HCT116 (cell line): Measurements from ENCODE around the gene ANKRD44.

Experiments used
- POLR2A ChIP-seq: IDR thresholded peaks from 2 replicates; pipeline ENCODE4 v1.7.0; 2011; ENCODE audit warnings: borderline replicate concordance; ENCODE audit not compliant: insufficient read depth, insufficient read length; ENCODE audit errors: extremely low read depth
- POLR2AphosphoS5 ChIP-seq: IDR thresholded peaks from 2 replicates; pipeline ENCODE4 v1.6.1; 2011; ENCODE audit warnings: mild to moderate bottlenecking, low read depth, low read length, moderate library complexity
- RAD21 ChIP-seq: IDR thresholded peaks from 2 replicates; pipeline ENCODE4 v1.6.1; 2012; ENCODE audit warnings: low read depth, mild to moderate bottlenecking
- SP1 ChIP-seq: IDR thresholded peaks from 2 replicates; pipeline ENCODE4 v1.6.1; 2012; ENCODE audit warnings: low read depth

GRCh38 chr2:197244349-197244748, 66.2 kb downstream of the ANKRD44 start:
- no peak for TF ChIP-seq POLR2AphosphoS5
- TF ChIP-seq SP1: no peak
- no peak for TF ChIP-seq POLR2A
- TF ChIP-seq RAD21: no peak
